ENCODE measurements around the gene GDAP1L1.

- TF ChIP-seq CTCF (IDR thresholded peaks at IDR 0.05; ENCODE audit: low read depth, low read length), result no peak
- TF ChIP-seq EZH2phosphoT487 (IDR thresholded peaks at IDR 0.05; ENCODE audit: low read depth), result no peak
These were observed 47.2 kb upstream of the GDAP1L1 start for GRCh38 chr20:44199877-44200276.
